CD14-positive monocyte (primary cell): ENCODE data around the gene FOXJ3. TPM values are rescaled to one million over a fixed set of nuclear protein-coding genes. Genes with fewer than 3 reads are reported as not detected.

Experiments
- DNase-seq, 3 donors: peaks; one replicate each; pipeline ENCODE4 v3.0.0-alpha.2; 2011 to 2022
- H2AFZ ChIP-seq: 2 replicates; pipeline ENCODE4 v1.6.0; 2012; ENCODE audit warnings: mild to moderate bottlenecking, low read depth, low read length, inconsistent platforms; ENCODE audit not compliant: insufficient read depth, poor library complexity, severe bottlenecking
- H3K27ac ChIP-seq, 2 donors: 1 replicate in 1 of 2; 2 replicates in 1 of 2; pipeline ENCODE4 v1.5.1; 2012 to 2013; ENCODE audit warnings: low read length in 2 of 2, control low read depth in 1 of 2, inconsistent platforms in 1 of 2, low read depth in 1 of 2, mild to moderate bottlenecking in 1 of 2
- H3K27me3 ChIP-seq, 2 donors: one replicate each; pipeline versions ENCODE4 v1.6.0 to v1.6.1; 2011 to 2013; ENCODE audit warnings: low read length in 2 of 2; ENCODE audit not compliant: control insufficient read depth in 2 of 2, insufficient read depth in 2 of 2
- H3K36me3 ChIP-seq, 2 donors: replicated peaks in 1 of 2; 1 replicate in 1 of 2; 2 replicates in 1 of 2; pipeline versions ENCODE4 v1.5.1 to v1.6.1; 2012 to 2013; ENCODE audit warnings: low read length in 2 of 2, control low read depth in 1 of 2, inconsistent platforms in 1 of 2, mild to moderate bottlenecking in 1 of 2; ENCODE audit not compliant: insufficient read depth in 2 of 2, control insufficient read depth in 1 of 2
- H3K4me1 ChIP-seq, 2 donors: 1 replicate in 1 of 2; 2 replicates in 1 of 2; pipeline versions ENCODE4 v1.5.1 to v1.6.1; 2012 to 2013; ENCODE audit warnings: low read length in 2 of 2, control low read depth in 1 of 2, inconsistent platforms in 1 of 2, mild to moderate bottlenecking in 1 of 2, moderate library complexity in 1 of 2; ENCODE audit not compliant: insufficient read depth in 2 of 2, control insufficient read depth in 1 of 2
- H3K4me2 ChIP-seq: replicated peaks from 2 replicates; pipeline ENCODE3; 2012; ENCODE audit warnings: low read length, moderate library complexity, mild to moderate bottlenecking; ENCODE audit not compliant: poor library complexity, severe bottlenecking; ENCODE audit errors: extremely low read depth
- H3K4me3 ChIP-seq, 3 experiments: fragments of 200-600 bp in 1 of 3; sonication (generic) in 1 of 3; replicated peaks in 1 of 3; 1 replicate in 2 of 3; 2 replicates in 1 of 3; pipeline ENCODE4 v1.5.1; 2011 to 2013; ENCODE audit warnings: low read length in 3 of 3, mild to moderate bottlenecking in 3 of 3, control low read depth in 2 of 3, low read depth in 2 of 3, inconsistent platforms in 1 of 3, moderate library complexity in 1 of 3
- H3K79me2 ChIP-seq: 2 replicates; pipeline ENCODE4 v1.6.0; 2012; ENCODE audit warnings: mild to moderate bottlenecking, control low read depth, inconsistent platforms, low read length, moderate library complexity; ENCODE audit not compliant: insufficient read depth
- H3K9ac ChIP-seq: 2 replicates; pipeline ENCODE4 v1.6.0; 2017; ENCODE audit warnings: low read length, mild to moderate bottlenecking; ENCODE audit not compliant: insufficient read depth, poor library complexity, severe bottlenecking
- H3K9me3 ChIP-seq, 2 donors: replicated peaks in 1 of 2; 1 replicate in 1 of 2; 2 replicates in 1 of 2; pipeline versions ENCODE4 v1.5.1 to v1.6.1; 2012 to 2013; ENCODE audit warnings: low read length in 2 of 2, control low read depth in 1 of 2; ENCODE audit not compliant: control insufficient read depth in 1 of 2, insufficient read depth in 1 of 2
- H4K20me1 ChIP-seq: 2 replicates; pipeline ENCODE4 v1.6.0; 2012; ENCODE audit warnings: mild to moderate bottlenecking, low read length, control low read depth, moderate library complexity; ENCODE audit not compliant: insufficient read depth
- H3K27ac Mint-ChIP-seq, 7 donors: one replicate each; pipeline ENCODE4 v1.8.0; 2020; ENCODE audit warnings: mild to moderate bottlenecking in 7 of 7, mixed read lengths in 7 of 7, moderate library complexity in 6 of 7, inconsistent platforms in 2 of 7
- H3K27me3 Mint-ChIP-seq, 3 donors: one replicate each; pipeline ENCODE4 v1.8.0; 2021 to 2022; ENCODE audit warnings: low read depth in 3 of 3, mild to moderate bottlenecking in 3 of 3, mixed read lengths in 3 of 3, moderate library complexity in 3 of 3, inconsistent platforms in 1 of 3
- H3K36me3 Mint-ChIP-seq, 2 donors: one replicate each; pipeline ENCODE4 v1.8.0; 2020; ENCODE audit warnings: mixed read lengths in 2 of 2, inconsistent platforms in 1 of 2, mild to moderate bottlenecking in 1 of 2
- H3K4me1 Mint-ChIP-seq: one replicate; pipeline ENCODE4 v1.8.0; 2020; ENCODE audit warnings: mild to moderate bottlenecking, mixed read lengths
- H3K4me3 Mint-ChIP-seq, 2 donors: one replicate each; pipeline ENCODE4 v1.8.0; 2020; ENCODE audit warnings: mild to moderate bottlenecking in 2 of 2, mixed read lengths in 2 of 2, moderate library complexity in 1 of 2
- H3K9me3 Mint-ChIP-seq, 7 donors: one replicate each; pipeline ENCODE4 v1.8.0; 2020 to 2022; ENCODE audit warnings: mixed read lengths in 7 of 7, mild to moderate bottlenecking in 6 of 7, moderate library complexity in 6 of 7, inconsistent platforms in 2 of 7
- CTCF ChIP-seq: fragments of 200-600 bp; IDR thresholded peaks from one replicate; pipeline ENCODE4 v1.8.0; 2022; ENCODE audit warnings: antibody characterized with exemption, mild to moderate bottlenecking
- WGBS: methylation state at CpG from one replicate; pipeline ENCODE4 v1.1.5; 2013; ENCODE audit warnings: missing lambda C conversion rate; ENCODE audit not compliant: insufficient coverage; 5-methylcytosine and 5-hydroxymethylcytosine counted together
- intact Hi-C, 2 donors: fragments of 100-400 bp; cut with micrococcal nuclease; formaldehyde crosslinking; loops; one replicate each; pipeline versions ENCODE4 v1.15.0 to v1.15.1; 2023
- polyA plus RNA-seq, 3 donors: library from polyadenylated mRNA; depleted of rRNA in 1 of 3; unstranded in 2 of 3; stranded (reverse) in 1 of 3; fragments of 300-500 nt in 2 of 3; fragments of >200 nt in 1 of 3; fragmentation: Illumina TruSeq in 2 of 3; gene quantifications; 1 replicate in 2 of 3; 2 replicates in 1 of 3; pipeline ENCODE4 v1.2.3, GENCODE V29; 2012 to 2021

Gene FOXJ3
- polyA plus RNA-seq, 3 donors = 10.2 to 18.5 (median 18.4) TPM

- no peak overlapping the region for H3K4me2 ChIP-seq
- H3K36me3 ChIP-seq = peaks cover 3 to 11% of the 10 kb centered on the region in 2 donors
- H4K20me1 ChIP-seq = peaks cover 49% of the 10 kb centered on the region
- intact Hi-C loops = no loop called here
- no peak overlapping the region for H3K9ac ChIP-seq
- no peaks in the 10 kb centered on the region for H3K27me3 ChIP-seq
- H3K4me3 ChIP-seq = no peak overlapping the region
- H2AFZ ChIP-seq = no peak overlapping the region
- Mint-ChIP-seq H3K4me1 (peaks cover 11% of the 10 kb centered on the region), H3K27ac (no peak overlapping the region), H3K9me3 (peaks cover 0 to 5% (median 0%) of the 10 kb centered on the region in 7 donors), H3K36me3 (peaks cover 8 to 15% of the 10 kb centered on the region in 2 donors), H3K27me3 (no peaks in the 10 kb centered on the region), H3K4me3 (no peak overlapping the region)
- H3K27ac ChIP-seq = no peak overlapping the region
- WGBS = no CpG with 5 or more reads among the region's 1 CpG
- H3K9me3 ChIP-seq = no peaks in the 10 kb centered on the region
- DNase-seq = no peak
- TF ChIP-seq CTCF = no peak
- H3K4me1 ChIP-seq = peaks cover 4 to 5% of the 10 kb centered on the region in 2 donors
- no peaks in the 10 kb centered on the region for H3K79me2 ChIP-seq
Measured at GRCh38 chr1:42219627-42220026, 115.4 kb downstream of the FOXJ3 start.

GRCh38 chr1:42214447-42214871, 120.6 kb downstream of the FOXJ3 start:
- H3K36me3 Mint-ChIP-seq = peaks cover 16 to 35% of the 10 kb centered on the region in 2 donors
- peak overlapping the region in 6 of 7 donors; percentile 17 to 84 (median 69) for H3K27ac Mint-ChIP-seq
- Histone ChIP-seq H3K27ac (peak overlapping the region in 1 of 2 donors; percentile 57), H3K9me3 (no peaks in the 10 kb centered on the region), H2AFZ (no peak overlapping the region), H3K27me3 (no peaks in the 10 kb centered on the region), H3K4me3 (no peak overlapping the region), H3K4me1 (peaks cover 6 to 11% of the 10 kb centered on the region in 2 donors), H3K9ac (no peak overlapping the region), H3K36me3 (peaks cover 0 to 23% of the 10 kb centered on the region in 2 donors), H3K79me2 (peaks cover 32% of the 10 kb centered on the region), H3K4me2 (peak overlapping the region; percentile 16), H4K20me1 (peaks cover 63% of the 10 kb centered on the region)
- intact Hi-C loops = no loop called here
- peaks cover 16% of the 10 kb centered on the region for H3K4me1 Mint-ChIP-seq
- H3K27me3 Mint-ChIP-seq = no peaks in the 10 kb centered on the region
- peaks cover 0 to 7% (median 2%) of the 10 kb centered on the region in 7 donors for H3K9me3 Mint-ChIP-seq
- WGBS = 0% methylated on average over 1 of the region's 1 CpG
- no peak for TF ChIP-seq CTCF
- H3K4me3 Mint-ChIP-seq = peak overlapping the region in 1 of 2 donors; percentile 72
- peak; percentile 6 to 12 (median 11) for DNase-seq
